NAMALWA (cell line): ENCODE measurements around the gene INTS3.
"Not testable (repeated sequence)": the region's sequence is repeated elsewhere in the genome, so short reads cannot be mapped to it uniquely, and the experiment has no call there.

Experiments used
- DNase-seq: peaks from one replicate; pipeline ENCODE4 v3.0.0-alpha.2; 2015; ENCODE audit warnings: low spot score

INTS3 gene

GRCh38 chr1:153752571-153753195 lies 24.8 kb downstream of the INTS3 start:
- DNase-seq = no peak

GRCh38 chr1:153754266-153754665 lies 26.4 kb downstream of the INTS3 start:
- no peak for DNase-seq

GRCh38 chr1:153760440-153760839 lies 32.6 kb downstream of the INTS3 start:
- no peak for DNase-seq

GRCh38 chr1:153763365-153764225 lies 35.7 kb downstream of the INTS3 start:
- DNase-seq = no peak

GRCh38 chr1:153764310-153764709 lies 36.5 kb downstream of the INTS3 start:
- DNase-seq = no peak

GRCh38 chr1:153766663-153767062 lies 38.8 kb downstream of the INTS3 start:
- not testable (repeated sequence) for DNase-seq

GRCh38 chr1:153767519-153767918 lies 39.7 kb downstream of the INTS3 start:
- no peak for DNase-seq

- no peak for DNase-seq
Measured at GRCh38 chr1:153768316-153769181, 40.7 kb downstream of the INTS3 start.

- DNase-seq = no peak
Measured at GRCh38 chr1:153769221-153769620, 41.4 kb downstream of the INTS3 start.

GRCh38 chr1:153770797-153771196 lies 42.9 kb downstream of the INTS3 start:
- no peak for DNase-seq

GRCh38 chr1:153771261-153771660 lies 43.4 kb downstream of the INTS3 start:
- no peak for DNase-seq

- DNase-seq = peak; percentile 67
Measured at GRCh38 chr1:153771841-153772593, 44.2 kb downstream of the INTS3 start.

- no peak for DNase-seq
Measured at GRCh38 chr1:153773096-153773921, 45.5 kb downstream of the INTS3 start.

GRCh38 chr1:153774026-153774595 lies 46.3 kb downstream of the INTS3 start:
- DNase-seq = no peak

GRCh38 chr1:153774780-153775457 lies 47.1 kb downstream of the INTS3 start, which contains the start of gene SLC27A3:
TSS of gene SLC27A3 (plus strand) at chr1:153775407. CDS start at chr1:153775498, 91 bp downstream.
- DNase-seq = no peak

- DNase-seq = peak; percentile 69
Measured at GRCh38 chr1:153775458-153776327, 47.8 kb downstream of the INTS3 start.

GRCh38 chr1:153776352-153776751 lies 48.5 kb downstream of the INTS3 start:
- no peak for DNase-seq

GRCh38 chr1:153776845-153777370 lies 49.1 kb downstream of the INTS3 start:
- DNase-seq = no peak

- DNase-seq = no peak
Measured at GRCh38 chr1:153777648-153778047, 49.8 kb downstream of the INTS3 start.
